ENCODE measurements around the gene SLC28A1. TPM values are rescaled to one million over a fixed set of nuclear protein-coding genes. Genes with fewer than 3 reads are reported as not detected.

SLC28A1 gene
- total RNA-seq, 4 donors from 2014 or later, result 0.21 to 0.43 TPM; not detected in 2

GRCh38 chr15:84883466-84883865 lies 996 bp upstream of the SLC28A1 start:
- no peak overlapping the region for H3K27ac ChIP-seq
- TF ChIP-seq POLR2A (IDR thresholded peaks at IDR 0.05), result no peak
- TF ChIP-seq, protein P1, sequence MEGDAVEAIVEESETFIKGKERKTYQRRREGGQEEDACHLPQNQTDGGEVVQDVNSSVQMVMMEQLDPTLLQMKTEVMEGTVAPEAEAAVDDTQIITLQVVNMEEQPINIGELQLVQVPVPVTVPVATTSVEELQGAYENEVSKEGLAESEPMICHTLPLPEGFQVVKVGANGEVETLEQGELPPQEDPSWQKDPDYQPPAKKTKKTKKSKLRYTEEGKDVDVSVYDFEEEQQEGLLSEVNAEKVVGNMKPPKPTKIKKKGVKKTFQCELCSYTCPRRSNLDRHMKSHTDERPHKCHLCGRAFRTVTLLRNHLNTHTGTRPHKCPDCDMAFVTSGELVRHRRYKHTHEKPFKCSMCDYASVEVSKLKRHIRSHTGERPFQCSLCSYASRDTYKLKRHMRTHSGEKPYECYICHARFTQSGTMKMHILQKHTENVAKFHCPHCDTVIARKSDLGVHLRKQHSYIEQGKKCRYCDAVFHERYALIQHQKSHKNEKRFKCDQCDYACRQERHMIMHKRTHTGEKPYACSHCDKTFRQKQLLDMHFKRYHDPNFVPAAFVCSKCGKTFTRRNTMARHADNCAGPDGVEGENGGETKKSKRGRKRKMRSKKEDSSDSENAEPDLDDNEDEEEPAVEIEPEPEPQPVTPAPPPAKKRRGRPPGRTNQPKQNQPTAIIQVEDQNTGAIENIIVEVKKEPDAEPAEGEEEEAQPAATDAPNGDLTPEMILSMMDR (IDR thresholded peaks at IDR 0.05), result no peak
- no peaks in the 10 kb centered on the region for H3K36me3 ChIP-seq
- no peaks in the 10 kb centered on the region for H3K9me3 ChIP-seq
- DNase-seq, result no peak
- intact Hi-C loops (cut with DNase I; ENCODE audit: low total_unique reads), result no loop called here
- no peaks in the 10 kb centered on the region for H3K4me1 ChIP-seq
- H3K27me3 ChIP-seq, result no peaks in the 10 kb centered on the region
- H3K4me3 ChIP-seq, result no peak overlapping the region

- no peak overlapping the region for H3K4me3 ChIP-seq
- DNase-seq, result no peak
- no peak for TF ChIP-seq POLR2A (IDR thresholded peaks at IDR 0.05)
- TF ChIP-seq, protein P1 (IDR thresholded peaks at IDR 0.05), result no peak
- H3K27ac ChIP-seq, result no peak overlapping the region
- intact Hi-C loops (cut with DNase I; ENCODE audit: low total_unique reads), result no loop called here
- no peaks in the 10 kb centered on the region for H3K9me3 ChIP-seq
- no peaks in the 10 kb centered on the region for H3K27me3 ChIP-seq
- no peaks in the 10 kb centered on the region for H3K36me3 ChIP-seq
- H3K4me1 ChIP-seq, result no peaks in the 10 kb centered on the region
These were observed 1.3 kb downstream of the SLC28A1 start for GRCh38 chr15:84885801-84886200.

DNA sequence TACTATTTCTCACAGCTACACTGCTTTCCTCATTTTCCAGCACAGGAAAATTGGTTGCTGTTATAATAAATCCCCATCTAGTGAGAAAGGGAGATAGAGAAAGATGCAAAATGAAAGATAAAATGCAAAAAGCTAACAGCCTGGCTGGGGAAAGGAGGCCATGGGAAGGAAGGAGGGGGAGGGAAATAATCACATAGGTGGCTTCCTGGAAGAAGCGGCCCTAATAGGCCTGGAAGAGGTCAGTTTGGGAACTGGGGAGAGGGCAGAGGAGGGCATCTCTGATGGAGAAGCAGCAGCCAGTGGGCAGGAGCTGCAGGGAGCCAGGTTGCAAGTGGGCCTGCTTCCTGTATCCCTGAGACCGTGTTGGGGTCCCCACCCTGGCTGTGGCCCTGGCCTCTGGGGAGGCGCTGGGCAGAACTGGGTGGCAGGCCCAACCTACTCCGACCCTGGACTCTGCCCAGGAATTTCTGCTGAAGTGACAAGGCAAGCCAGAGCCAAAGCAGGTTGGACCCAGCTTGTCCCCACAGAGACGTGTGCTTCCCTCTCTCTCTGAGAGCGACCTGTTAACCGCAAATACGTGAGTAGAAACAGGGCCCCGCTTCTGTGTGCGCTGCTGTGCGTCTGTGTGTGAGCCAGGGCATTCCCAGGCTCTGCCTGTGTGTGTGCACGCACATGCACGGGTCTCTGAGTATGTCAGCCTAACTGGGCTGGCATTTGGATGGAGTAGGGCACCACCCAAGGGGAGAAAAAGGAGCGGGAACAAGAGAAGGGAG lies 1.9 kb downstream of the SLC28A1 start:
- Histone ChIP-seq H3K36me3 (no peaks in the 10 kb centered on the region), H3K27ac (no peak overlapping the region), H3K27me3 (no peaks in the 10 kb centered on the region), H3K9me3 (no peaks in the 10 kb centered on the region), H3K4me1 (no peaks in the 10 kb centered on the region), H3K4me3 (no peak overlapping the region)
- no peak for TF ChIP-seq POLR2A (IDR thresholded peaks at IDR 0.05)
- TF ChIP-seq, protein P1 (IDR thresholded peaks at IDR 0.05), result no peak
- DNase-seq, result no peak
- intact Hi-C loops (cut with DNase I; ENCODE audit: low total_unique reads), result no loop called here

DNA sequence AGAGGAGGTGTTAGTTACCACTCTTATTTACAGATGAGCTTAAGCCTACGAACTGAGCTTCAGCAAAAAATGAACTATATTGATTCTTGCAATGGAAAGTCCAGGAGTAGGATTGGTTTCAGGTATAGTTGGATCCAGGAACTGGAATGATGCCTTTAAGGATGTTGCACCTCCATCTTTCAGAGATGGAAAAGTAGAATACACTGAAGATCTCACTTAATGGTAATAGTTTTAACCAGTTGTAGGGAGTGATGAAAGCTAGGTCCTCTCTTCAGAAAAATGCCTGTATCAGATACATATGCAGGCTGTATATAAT lies 2.5 kb downstream of the SLC28A1 start:
- Histone ChIP-seq H3K9me3 (no peaks in the 10 kb centered on the region), H3K27me3 (no peaks in the 10 kb centered on the region), H3K4me3 (no peak overlapping the region), H3K36me3 (no peaks in the 10 kb centered on the region), H3K27ac (no peak overlapping the region), H3K4me1 (no peaks in the 10 kb centered on the region)
- DNase-seq, result no peak
- TF ChIP-seq, protein P1 (IDR thresholded peaks at IDR 0.05), result no peak
- TF ChIP-seq POLR2A (IDR thresholded peaks at IDR 0.05), result no peak
- intact Hi-C loops (cut with DNase I; ENCODE audit: low total_unique reads), result no loop called here

DNA sequence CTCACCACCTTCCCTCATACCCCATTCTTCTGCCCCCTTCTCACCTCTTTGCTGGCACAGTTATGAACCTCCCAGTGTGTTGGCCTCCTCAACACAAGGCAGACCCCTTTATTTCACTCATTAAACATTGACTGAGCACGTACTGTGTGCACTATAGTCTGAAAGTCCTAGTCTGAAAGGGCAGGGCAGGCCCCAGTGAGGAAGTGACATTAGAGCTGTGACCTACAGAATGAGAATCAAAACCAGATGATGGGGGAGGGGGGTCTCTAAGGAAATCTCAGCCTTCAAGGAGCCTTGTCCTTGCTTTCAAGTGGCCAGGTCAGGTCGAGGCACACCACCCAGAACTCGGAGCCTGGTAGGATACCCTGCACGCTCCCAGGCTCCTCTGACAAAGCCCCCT lies 3.5 kb downstream of the SLC28A1 start:
- Histone ChIP-seq H3K9me3 (no peaks in the 10 kb centered on the region), H3K4me1 (no peaks in the 10 kb centered on the region), H3K27me3 (no peaks in the 10 kb centered on the region), H3K4me3 (no peak overlapping the region), H3K36me3 (no peaks in the 10 kb centered on the region), H3K27ac (no peak overlapping the region)
- no peak for DNase-seq
- intact Hi-C loops (cut with DNase I; ENCODE audit: low total_unique reads), result no loop called here
- TF ChIP-seq, protein P1 (IDR thresholded peaks at IDR 0.05), result no peak
- no peak for TF ChIP-seq POLR2A (IDR thresholded peaks at IDR 0.05)
